Measurements from ENCODE around the gene IGSF9.
A peak's percentile ranks its signal among the peaks of the same experiment; 100 is the strongest.

IGSF9 gene

DNA sequence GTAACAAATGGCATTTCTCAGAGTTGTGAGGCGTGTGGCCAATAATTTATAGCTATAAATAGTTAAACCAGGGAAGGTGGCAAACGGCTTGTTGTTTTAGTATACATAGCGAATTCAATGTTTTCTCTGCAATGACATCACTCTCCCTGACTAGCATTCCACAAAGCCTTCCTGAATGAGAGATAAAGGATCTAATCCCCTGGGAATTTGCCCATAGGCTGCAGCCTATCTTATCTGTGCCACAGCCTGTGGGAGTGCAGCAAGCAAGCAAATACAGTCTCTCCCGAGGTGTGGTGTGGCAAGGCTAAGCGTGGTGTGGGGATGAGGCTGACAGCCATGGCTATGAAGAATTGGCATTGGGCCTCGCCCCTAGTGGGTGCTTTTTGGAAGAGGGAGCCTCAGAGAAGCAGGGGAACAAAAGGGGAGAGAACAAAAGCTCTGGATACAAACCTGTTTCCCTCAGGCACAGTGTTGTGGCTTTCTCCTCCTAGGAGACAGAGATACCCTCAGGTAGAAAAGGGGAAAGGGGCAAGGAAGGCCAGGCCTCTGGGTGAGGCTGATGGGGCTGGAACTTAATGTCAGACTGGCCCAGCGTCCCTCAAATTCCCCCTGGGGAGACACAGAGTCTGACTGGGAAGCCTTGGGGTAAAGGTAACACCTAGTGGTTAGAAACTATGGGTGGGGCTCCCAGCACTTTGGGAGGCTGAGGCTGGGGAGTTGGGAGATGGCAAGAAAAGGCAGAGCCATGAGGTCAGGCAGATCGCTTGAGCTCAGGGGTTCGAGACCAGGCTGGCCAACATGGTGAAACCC is 29.0 kb downstream of the IGSF9 start:
- H3K27me3 ChIP-seq (ENCODE audit: insufficient read depth, poor library complexity, severe bottlenecking): no peaks in the 10 kb centered on the region
- DNase-seq (ENCODE audit: low spot score) (no peak), ATAC-seq (ENCODE audit: low read depth) (peak; percentile 87)
- TF ChIP-seq CTCF (IDR thresholded peaks at IDR 0.05; ENCODE audit: poor library complexity, severe bottlenecking): no peak
- no peak overlapping the region for H3K4me3 ChIP-seq (ENCODE audit: severe bottlenecking)
- H3K9me3 ChIP-seq (ENCODE audit: severe bottlenecking): no peaks in the 10 kb centered on the region
- H3K27ac ChIP-seq (ENCODE audit: poor library complexity, severe bottlenecking): peak overlapping the region; percentile 94
- H3K36me3 ChIP-seq (ENCODE audit: low read depth): peaks cover 47% of the 10 kb centered on the region
- peaks cover 31% of the 10 kb centered on the region for H3K4me1 ChIP-seq (ENCODE audit: insufficient read depth, poor library complexity, severe bottlenecking)

DNA sequence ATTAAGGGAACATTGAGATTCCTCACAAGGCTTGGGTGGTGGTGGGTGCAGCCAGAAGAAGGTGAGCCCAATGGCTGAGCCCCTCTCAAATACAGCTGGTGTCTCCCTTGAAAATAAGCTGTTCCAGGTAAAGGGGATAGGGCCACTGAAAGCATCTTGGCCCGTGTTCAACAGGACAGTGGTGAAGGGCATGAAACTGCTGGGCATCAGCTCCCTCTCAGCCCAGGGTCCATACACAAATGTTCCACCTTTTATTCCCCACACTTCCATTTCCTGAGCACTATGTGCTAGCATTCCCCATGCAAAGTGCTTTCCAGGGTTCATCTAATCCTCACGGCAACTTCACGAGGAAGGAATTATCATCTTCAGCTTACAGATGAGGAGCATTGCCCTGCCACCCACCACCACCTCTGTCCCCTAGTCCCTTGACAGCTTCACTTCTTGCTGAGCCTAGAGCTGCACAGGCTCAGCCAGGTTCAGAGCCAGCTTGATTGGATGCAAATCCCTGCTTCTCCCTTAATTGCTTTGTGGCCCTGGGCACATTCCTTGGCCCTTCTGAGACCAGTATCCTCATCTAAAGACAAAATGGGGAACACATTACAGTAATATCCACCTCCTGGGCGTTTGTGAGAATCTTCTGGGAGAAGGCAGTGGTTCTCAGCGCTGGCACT is 29.7 kb downstream of the IGSF9 start:
- H3K27ac ChIP-seq (ENCODE audit: poor library complexity, severe bottlenecking): peak overlapping the region; percentile 94

DNA sequence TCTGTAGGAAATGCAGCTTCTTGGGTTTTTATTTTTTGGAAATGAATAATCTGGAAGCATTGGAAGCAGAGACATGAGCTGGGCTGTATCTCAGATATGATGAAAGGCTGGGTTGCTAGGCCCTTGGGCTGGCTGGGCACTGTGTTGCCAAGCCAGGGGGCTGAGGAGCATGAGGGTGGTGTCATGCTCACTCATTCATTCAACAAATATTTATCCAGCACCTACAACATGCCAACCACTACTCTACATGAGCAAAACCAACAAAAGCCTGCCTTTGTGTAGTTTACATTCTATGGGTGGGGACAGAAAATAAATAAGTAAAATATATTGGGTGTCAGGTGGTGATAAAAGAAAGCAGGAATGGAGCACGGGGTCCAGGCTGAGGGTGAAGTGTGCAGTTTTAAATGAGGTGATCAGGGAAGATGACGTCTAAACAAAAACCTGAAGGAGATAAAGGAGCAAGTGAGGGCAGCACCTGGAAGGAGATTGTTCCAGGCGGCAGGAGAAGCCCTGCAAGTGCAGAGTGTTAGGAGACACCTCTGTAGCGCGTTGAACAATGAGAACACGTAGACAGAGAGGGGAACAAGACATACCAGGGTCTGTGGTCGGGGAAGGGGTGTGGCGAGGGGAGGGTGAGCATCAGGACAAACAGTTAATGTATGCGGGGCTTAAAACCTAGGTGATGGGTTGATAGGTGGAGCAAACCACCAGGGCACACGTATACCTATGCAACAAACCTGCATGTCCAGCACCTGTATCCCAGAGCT is 31.0 kb downstream of the IGSF9 start:
- H3K9me3 ChIP-seq (ENCODE audit: severe bottlenecking): no peaks in the 10 kb centered on the region
- H3K36me3 ChIP-seq (ENCODE audit: low read depth): peaks cover 27% of the 10 kb centered on the region
- TF ChIP-seq CTCF (IDR thresholded peaks at IDR 0.05; ENCODE audit: poor library complexity, severe bottlenecking): no peak
- no peak overlapping the region for H3K27ac ChIP-seq (ENCODE audit: poor library complexity, severe bottlenecking)
- no peak for ATAC-seq (ENCODE audit: low read depth)
- H3K4me3 ChIP-seq (ENCODE audit: severe bottlenecking): no peak overlapping the region
- peaks cover 46% of the 10 kb centered on the region for H3K4me1 ChIP-seq (ENCODE audit: insufficient read depth, poor library complexity, severe bottlenecking)
- H3K27me3 ChIP-seq (ENCODE audit: insufficient read depth, poor library complexity, severe bottlenecking): no peaks in the 10 kb centered on the region
- DNase-seq (ENCODE audit: low spot score): peak; percentile 11

More for the DNA sequence above, 29.7 kb downstream of the IGSF9 start:
- no peak; the same call in 1 of the 3 replicates for ATAC-seq (ENCODE audit: low read depth)
- Histone ChIP-seq H3K4me1 (ENCODE audit: insufficient read depth, poor library complexity, severe bottlenecking) (peaks cover 36% of the 10 kb centered on the region), H3K36me3 (ENCODE audit: low read depth) (peaks cover 40% of the 10 kb centered on the region), H3K9me3 (ENCODE audit: severe bottlenecking) (no peaks in the 10 kb centered on the region), H3K4me3 (ENCODE audit: severe bottlenecking) (no peak overlapping the region), H3K27me3 (ENCODE audit: insufficient read depth, poor library complexity, severe bottlenecking) (no peaks in the 10 kb centered on the region)
- DNase-seq (ENCODE audit: low spot score): no peak
- no peak for TF ChIP-seq CTCF (IDR thresholded peaks at IDR 0.05; ENCODE audit: poor library complexity, severe bottlenecking)

GRCh38 chr1:159913451-159914192 is 31.8 kb downstream of the IGSF9 start:
- Histone ChIP-seq H3K4me1 (ENCODE audit: insufficient read depth, poor library complexity, severe bottlenecking) (peaks cover 46% of the 10 kb centered on the region), H3K27ac (ENCODE audit: poor library complexity, severe bottlenecking) (peak overlapping the region; percentile 69), H3K9me3 (ENCODE audit: severe bottlenecking) (no peaks in the 10 kb centered on the region), H3K36me3 (ENCODE audit: low read depth) (peaks cover 19% of the 10 kb centered on the region), H3K4me3 (ENCODE audit: severe bottlenecking) (no peak overlapping the region), H3K27me3 (ENCODE audit: insufficient read depth, poor library complexity, severe bottlenecking) (no peaks in the 10 kb centered on the region)
- DNase-seq (ENCODE audit: low spot score): no peak
- TF ChIP-seq CTCF (IDR thresholded peaks at IDR 0.05; ENCODE audit: poor library complexity, severe bottlenecking): no peak
- ATAC-seq (ENCODE audit: low read depth): no peak

All from RWPE2 (cell line).